NCI-H2227 treated with DMSO at 0.1 percent for 48 hours (cell line): ENCODE measurements around the gene TSEN2.
"Not testable (repeated sequence)": the region's sequence is repeated elsewhere in the genome, so short reads cannot be mapped to it uniquely, and the experiment has no call there.

ENCODE experiments used
- DNase-seq: peaks from one replicate; lab custom pipeline; 2025; lab: John Stamatoyannopoulos, UW

TSEN2 gene

DNA sequence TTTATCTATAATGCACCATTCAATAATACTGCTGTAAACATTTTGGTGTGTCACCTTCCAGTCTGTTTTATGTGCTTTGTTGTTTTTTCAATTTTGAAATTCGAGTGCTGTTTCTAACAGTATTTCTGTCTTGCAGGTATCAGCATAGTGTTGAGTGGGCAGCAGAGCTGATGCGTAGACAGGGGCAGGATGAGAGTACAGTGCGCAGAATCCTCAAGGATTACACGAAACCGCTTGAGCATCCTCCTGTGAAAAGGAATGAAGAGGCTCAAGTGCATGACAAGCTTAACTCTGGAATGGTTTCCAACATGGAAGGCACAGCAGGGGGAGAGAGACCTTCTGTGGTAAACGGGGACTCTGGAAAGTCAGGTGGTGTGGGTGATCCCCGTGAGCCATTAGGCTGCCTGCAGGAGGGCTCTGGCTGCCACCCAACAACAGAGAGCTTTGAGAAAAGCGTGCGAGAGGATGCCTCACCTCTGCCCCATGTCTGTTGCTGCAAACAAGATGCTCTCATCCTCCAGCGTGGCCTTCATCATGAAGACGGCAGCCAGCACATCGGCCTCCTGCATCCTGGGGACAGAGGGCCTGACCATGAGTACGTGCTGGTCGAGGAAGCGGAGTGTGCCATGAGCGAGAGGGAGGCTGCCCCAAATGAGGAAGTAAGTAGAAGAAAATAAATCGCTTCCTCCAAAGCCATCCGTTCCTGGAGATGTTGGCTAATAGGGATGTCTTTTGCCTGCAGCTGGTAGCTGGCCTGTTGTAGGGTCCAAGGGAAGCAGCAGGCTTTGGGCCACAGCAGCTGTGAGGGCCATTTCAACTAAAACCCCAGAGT, 19.1 kb downstream of the TSEN2 start:
- DNase-seq, result no peak

DNA sequence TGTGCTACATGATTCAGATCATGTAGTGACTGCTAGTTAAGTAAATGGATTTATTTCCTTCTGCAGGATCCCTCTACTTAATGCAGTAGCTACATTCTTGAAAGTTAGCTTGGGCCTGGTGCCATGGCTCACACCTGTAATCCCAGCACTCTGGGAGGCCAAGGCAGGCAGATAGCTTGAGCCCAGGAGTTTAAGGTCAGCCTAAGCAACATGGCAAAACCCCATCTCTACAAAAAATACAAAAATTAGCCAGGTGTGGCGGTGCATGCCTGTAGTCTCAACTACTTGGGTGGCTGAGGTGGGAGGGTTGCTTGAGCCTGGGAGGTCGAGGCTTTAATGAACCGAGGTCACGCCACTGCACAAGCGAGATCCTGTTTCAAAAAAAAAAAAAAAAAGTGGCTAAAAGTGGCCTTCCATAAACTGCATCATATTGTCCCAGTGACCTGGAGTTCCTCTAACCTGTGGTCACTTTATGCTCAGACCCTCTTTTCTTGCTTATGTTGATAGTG, 22.0 kb downstream of the TSEN2 start:
- DNase-seq, result no peak

DNA sequence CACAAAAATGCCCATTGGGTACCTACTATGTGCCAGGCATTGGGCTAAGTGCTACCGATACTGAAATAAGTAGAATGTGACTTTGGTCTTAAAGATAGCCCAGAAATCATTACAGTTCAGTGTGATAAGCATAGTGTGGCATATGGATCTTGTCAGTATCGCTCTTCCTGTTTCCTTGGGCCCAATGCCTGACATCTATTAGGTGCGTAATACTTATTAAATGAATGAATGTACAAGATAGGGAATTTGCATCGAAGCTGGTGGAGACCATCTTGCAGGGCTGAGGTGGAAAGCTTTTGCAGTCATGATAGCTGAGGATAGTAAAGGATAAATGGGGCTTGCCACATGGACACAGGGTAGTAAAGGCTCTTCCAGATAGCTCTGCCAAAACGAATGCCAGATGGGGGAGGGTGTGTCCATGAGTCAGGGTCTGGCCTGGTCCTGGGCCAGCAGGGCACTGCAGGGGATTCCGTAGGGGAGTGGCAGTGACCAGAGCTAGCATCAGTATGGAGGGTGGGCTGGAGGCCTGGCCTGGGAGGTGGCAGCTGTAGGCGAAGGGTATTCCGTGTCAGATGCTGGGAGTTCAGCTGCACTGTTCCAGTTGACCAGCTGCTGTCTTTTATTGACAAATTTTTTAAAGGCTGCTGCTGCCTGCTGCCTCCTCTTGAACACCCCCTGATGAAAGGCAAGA, 23.5 kb downstream of the TSEN2 start:
- DNase-seq, result no peak

DNA sequence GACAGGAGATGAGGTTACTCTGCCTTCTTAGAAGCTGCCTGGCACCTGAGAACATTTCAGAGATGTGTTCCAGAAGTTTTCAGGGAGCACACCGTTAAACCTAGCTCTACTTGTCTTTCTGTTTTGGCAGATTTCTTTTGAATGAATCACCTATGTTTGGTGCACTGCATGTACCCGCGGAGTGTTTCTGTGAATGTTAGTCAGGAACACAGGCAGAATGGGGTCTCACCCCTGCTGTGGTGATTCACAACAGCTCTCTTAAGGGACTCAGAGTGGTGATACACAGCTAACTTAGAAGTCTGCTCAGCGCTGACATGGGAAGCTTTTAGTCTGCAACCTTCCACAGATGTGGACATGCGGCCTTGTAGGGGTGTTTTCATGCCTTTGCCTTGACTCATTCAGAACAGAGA, 24.0 kb downstream of the TSEN2 start:
- no peak for DNase-seq

DNA sequence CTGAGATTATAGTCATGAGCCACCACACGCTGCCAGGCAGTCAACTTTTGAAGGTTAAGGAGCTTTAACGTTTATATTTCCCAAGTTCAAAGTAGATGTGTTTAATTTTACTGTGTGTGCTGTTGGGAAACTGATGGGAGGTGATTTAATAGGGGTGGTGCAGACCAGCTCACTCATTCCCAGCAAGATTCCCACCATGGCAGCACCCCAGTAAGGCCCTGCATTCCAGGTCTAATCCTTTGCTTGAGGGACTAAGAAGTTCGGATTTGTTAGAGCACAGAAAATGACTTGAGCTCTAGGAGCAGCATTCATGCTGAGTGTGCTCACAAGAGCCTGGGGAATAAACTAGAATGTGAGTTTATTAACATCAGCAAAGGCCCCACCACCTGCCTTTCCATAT, 25.2 kb downstream of the TSEN2 start:
- DNase-seq, result no peak

DNA sequence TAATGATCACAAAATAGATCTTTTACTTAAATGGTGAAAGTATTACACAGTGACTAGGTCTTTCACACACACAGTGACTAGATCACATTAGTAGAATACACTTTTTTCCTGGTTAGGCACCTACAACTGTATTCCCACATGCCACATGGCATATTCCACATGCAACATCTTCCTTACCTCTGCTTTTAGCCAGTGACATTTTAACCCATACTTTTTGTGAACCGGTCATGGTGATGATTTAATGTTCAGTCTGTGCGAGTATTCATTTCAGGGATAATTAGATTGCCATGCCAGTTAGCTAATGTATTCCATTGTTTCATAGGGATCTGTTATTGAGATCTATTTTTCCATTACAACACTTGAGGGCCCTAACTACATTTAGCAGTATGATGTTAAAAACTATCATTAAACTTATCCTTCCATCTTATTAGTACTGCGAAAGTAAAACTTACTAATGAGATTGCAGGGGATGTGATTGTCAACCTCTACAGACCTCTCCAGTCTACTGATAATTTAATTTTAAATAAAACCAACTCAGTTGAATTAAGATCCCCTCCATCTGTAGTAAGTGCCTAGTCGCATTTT, 28.3 kb downstream of the TSEN2 start:
- no peak for DNase-seq

DNA sequence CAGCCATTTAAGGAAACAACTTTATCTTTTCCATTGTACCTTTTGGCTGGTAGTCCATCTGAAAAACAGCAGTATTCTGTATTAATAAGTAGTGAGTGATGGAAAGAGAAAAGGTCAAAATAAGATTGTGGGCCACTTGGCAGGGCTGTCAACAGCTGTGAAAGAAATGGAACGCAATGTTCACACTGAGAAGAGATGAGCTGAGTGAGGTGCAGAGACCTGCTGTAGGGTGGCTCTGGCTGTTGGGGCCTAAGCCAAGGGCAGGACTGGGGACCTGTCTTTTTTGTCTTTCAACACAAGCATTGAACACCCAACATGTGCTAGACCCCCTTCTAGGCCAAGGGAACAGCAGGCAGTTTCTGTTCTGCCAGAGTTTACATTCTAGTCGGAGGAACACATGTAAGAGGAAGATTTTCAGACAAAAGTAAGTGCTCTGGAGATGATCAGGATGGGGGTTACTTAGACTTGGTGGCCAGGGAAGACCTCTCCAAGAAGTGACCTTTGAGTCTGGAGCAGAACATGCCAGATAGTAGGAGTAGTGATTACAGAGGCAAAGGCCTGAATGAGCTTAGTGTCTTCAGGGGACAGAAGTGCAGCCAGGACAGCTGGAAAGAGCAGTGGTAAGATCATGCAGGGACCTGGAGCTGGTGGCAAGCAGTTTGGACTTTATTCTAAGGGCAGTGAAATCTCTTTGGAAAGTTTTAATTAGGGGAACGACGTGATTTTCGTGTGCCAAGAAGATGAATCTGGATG, 29.6 kb downstream of the TSEN2 start:
- DNase-seq, result no peak

DNA sequence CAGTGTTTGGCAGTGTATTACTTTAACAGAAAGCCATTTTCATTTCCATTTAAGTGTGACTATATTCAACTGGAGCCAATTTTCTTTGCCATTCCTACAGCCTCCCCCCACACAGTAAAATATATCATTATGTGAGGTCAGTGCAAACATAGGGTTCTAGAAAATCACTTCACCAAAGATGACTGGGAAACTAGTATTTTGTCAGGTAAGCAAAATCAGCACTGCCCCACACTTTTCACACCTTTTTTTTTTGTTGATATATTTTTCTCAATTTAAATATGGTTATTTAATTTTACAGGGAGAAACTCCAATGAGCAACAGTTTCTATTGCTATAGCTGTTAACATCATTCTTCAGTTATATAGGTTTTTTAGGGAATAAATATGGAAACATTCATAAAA, 31.4 kb downstream of the TSEN2 start:
- no peak for DNase-seq

DNA sequence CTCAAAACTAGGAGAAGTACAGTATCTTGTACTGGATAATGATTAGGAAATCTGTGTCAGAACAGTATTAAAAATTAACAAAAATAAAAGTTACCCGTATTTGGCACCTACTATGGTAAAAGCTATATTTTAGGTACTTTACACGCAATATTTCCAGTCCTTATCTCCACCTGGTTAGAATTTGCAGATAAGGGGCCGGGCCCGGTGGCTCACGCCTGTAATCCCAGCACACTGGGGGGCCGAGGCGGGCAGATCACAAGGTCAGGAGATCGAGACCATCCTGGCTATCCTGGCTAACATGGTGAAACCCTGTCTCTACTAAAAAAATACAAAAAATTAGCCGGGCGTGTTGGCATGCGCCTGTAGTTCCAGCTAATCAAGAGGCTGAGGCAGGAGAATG, 32.6 kb downstream of the TSEN2 start:
- no peak for DNase-seq

DNA sequence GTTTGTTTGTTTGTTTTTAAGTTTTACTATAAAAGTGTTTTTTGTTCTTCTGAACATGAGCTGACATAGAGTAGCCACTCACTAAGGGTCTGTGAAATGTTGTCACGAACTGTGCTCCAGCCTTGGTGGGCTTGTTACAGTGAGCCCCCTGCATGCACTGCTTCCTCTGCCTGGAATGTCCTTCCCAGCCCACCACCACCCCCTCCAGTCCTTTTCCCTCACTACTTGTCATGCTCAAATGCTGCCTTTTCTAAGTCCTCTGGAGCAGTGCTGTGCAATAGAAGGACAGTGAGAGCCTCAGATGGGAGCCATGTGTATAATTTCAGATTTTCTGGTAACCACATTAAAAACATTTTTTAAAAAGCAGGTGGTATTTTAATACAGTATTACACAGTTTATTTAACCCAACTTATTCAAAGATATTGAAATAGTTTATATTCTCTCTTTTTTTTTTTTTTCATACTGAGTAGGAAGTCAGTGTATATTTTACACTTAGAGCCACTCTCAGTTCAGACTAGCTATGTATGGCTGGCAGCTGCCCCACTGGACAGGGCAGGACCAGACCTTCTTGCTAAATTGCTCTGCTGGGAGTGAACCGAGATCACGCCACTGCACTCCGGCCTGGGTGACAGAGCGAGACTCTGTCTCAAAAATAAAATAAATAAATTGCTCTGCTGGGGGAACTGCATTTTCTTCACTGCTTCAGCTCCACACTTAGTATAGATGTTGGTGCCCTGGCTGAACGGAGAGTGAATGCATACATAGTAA, 34.2 kb downstream of the TSEN2 start:
- no peak for DNase-seq

DNA sequence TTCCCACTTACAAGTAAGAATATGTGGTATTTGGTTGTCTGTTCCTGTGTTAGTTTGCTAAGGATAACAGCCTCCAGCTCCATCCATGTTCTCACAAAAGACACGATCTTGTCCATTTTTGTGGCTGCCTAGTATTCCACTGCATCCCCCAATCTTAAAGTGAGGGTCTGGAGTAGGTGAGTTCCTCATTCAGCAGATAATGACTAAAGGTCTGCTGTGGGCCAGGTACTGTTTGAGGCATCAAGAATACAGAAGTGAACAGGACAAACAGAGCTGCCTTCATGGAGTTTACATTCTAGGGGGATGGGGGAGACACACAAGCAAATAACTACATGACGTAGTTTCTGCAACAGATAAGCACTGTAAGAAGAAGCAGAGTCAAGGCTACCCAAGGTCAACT, 36.7 kb downstream of the TSEN2 start:
- no peak for DNase-seq

DNA sequence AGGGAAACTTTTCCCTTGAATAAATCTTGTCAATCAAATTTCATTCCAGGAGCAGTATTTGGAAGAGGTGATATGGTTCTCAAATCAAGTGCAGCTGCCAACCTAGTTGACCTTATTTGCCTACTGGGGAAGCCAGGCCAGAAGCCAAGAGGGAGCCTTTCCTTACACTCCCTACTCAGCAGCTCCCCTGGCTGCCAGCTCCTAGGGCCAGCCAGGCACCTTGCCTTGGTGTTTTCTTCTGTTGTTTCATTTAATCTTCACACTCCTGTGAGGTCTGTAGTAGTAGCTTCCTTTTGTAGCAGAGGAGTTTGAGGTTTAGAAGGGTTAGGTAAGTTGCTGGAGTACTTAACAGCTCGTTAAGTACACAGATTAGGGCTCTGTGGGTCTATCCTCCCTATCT, 38.4 kb downstream of the TSEN2 start:
- DNase-seq, result no peak

DNA sequence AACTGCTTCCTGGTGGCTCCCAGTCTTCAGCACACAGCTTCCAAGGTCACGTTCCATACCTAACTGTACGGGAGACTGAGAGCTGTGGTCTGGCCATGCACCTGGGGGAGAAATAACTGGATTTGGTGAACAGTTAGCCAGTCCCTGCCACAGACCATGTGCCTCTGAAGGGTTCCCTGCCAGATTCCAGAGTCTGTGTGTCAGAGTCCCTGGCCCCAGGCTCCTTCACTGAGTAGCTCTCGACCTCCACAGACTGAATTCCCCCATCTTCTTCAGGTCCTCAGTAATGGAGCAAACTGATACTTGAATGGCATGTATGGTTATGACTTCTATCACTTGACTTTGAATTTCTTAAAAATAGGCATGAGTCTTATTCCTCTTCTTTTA, 43.5 kb downstream of the TSEN2 start:
- no peak for DNase-seq

DNA sequence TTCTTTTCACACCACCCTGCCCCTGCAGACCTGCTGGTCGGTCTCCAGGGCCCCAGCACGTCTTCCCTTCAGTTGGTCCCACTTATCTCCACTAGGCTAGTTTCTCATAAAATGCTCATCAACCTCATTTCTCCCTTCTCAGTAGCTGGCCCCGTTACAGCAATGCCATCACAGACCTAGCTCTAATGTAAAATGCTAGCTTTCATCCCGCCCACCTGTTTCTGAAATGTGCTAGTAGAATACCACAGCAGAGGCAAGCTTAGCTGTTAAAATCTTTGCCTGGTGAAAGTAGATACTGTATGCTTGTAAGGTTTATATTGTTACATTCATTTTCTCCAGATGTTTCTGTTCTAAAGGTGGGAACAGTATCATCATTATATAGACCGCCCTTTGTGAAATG, 47.9 kb downstream of the TSEN2 start:
- no peak for DNase-seq

DNA sequence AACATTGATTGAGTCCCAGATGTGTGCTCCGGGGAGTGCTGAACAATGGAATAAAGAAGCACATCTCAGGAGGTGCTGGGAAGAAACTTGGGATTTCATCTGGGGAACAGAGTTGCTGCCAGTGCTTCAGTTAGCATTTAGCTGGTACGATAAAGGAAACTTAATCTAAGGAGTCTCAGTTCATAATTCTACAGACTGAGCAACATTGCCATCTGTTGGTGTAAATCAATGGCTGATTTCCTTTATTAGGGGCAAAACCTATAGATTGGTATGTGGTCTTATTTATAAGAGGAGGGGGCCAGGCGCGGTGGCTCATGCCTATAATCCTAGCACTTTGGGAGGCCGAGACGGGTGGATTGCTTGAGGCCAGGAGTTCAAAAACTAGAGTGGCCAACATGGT, 52.1 kb downstream of the TSEN2 start:
- no peak for DNase-seq

DNA sequence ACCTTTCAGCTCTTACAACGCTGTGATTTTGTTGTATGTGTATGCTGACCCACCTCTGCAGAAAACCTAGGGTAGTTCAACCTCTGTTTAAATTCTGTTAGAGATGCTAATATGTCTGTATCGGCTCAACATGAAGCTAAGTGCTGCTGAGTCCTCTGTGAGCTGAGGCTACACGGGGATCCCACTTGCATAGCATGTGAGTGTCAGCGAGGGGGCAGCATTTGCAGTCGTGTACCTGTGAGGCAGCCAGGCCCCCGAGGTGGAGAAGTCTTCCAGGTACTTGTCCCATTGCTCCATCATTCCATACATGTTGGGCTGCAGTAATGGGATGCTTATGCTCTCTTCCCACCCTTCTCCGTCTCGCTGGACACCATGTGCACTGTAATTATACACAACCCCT, 57.3 kb downstream of the TSEN2 start:
- DNase-seq, result no peak

DNA sequence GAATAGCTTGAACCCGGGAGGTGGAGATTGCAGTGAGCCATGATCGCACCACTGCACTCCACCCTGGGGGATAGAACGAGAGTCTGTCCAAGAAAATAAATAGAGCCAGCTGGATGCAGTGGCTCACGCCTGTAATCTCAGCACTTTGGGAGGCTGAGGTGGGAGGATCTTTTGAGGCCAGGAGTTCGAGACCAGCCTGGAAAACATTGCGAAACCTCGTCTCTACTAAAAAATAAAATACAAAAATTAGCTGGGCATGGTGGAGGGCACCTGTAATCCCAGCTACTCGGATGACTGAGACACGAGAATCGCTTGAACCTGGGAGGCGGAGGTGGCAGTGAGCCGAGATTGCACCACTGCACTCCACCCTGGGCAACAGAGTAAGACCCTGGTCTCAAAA, 59.2 kb downstream of the TSEN2 start:
- not testable (repeated sequence) for DNase-seq

DNA sequence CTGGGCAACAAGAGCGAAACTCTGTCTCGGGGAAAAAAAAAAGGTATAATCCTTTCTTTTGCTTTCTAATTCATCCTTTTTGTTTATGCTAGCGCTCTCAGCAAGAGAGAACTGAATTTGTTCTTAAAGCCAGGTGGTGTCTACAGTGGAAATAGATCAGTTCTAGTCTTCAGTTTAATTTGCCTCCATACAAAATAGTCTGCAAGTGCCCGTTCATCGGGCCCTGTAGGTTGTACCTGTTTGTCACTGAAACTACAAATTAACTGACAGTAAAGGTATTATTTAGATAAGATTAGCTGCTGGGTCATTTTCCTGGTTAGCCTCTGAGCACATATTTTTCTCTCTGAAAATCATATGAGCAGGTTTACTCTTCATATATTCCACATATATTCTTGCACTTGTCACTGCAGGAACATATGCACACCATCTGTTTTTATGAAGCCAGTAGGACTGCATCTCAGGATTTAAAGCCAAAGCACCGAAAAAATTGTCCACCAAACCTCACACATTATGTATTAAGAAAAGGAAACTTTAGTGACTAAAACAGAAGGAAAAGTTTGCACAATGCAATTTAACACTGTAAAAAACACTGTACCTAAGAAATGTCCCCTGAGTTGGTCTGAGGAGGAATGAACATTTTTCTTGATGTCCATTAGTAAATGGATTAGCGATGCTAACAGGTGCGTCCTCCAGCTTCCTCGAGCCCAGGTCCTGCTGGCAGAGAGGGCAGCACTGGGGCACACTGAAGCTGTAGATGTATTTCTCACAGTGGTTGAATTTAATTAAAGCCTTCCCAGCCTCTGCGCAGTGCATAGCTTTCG, 60.6 kb downstream of the TSEN2 start:
- no peak for DNase-seq

DNA sequence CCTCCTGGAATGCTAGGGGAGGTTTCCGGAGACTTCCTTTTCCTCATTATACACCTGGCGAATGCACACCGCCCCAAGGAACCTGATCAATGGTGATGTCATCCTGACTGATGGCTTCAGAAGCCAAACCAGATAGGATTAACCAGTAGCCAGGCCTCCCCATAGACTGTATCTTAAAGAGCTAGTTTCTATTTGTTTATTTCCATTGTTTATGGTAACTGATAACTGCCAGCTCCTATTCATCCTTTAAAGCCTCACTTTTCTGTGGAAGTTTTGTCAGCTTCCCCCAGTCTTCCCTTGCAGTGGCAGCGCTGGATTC, 61.2 kb downstream of the TSEN2 start, which contains the start of gene MKRN2OS:
MKRN2OS (minus strand) TSS at position 27 of the 319 bp plus-strand sequence. CDS start 35 bp downstream, outside the sequence.
- peak; percentile 10 for DNase-seq

DNA sequence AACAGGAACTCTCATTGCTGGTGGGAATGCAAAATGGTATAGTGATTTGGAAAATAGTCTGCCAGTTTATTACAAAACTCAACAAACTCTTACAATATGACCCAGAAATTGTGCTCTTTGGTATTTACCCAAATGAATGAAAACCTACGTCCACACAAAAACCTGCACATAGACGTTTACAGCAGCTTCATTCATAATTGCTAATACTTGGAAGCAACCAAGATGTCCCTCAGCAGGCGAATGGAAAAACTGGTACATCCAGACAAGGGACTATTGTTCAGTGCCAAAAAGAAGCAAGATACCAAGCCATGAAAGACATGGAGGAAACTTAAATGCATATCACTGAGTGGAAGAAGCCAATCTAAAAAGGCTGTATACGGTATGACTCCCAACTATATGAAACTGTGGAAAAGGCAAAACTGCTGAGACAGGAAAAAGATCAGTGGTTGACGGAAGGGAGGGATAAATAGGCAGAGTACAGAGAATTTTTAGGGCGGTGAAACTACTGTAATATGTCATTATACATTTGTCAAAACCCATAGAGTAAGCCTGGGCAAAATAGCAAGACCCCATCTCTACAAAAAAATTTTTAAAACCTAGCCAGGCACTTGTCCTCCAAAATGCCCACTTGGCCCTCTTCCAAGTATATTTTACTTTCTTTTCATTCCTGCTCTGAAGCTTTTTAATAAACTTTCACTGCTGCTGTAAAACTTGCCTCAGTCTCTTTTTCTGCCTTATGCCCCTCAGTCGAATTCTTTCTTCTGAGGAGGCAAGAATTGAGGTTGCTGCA, 65.9 kb downstream of the TSEN2 start:
- DNase-seq, result no peak
